ENCODE measurements around the gene COL16A1.

COL16A1 gene

DNA sequence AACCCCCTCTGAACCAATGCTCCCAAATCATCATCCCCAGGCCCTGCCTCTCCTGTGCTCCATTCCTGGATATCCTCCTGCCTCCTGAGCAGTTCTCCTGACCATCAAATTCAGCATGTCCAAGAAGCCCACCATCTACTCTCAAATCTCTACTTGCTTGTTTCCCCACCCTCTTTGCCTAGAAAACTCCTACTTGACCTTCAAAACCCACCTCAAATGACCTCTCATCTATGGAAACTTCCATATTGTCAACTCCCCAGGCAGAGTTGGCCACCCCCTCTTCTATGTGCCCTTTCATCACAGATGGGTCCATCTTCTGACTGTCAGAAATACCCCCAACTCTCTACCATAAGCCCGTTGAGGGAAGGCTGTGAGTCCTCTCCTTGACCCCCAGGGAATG, 43.5 kb upstream of the COL16A1 start:
- Histone ChIP-seq H3K9me3 (replicated peaks; ENCODE audit: insufficient read depth, low read length) (no peaks in the 10 kb centered on the region), H3K79me2 (ENCODE audit: low read length) (no peaks in the 10 kb centered on the region), H2AFZ (ENCODE audit: low read length) (no peak overlapping the region), H3F3A (ENCODE audit: insufficient read depth, low read length) (peaks cover 10% of the 10 kb centered on the region), H4K20me1 (ENCODE audit: insufficient read depth, low read length) (no peaks in the 10 kb centered on the region), H3K4me1 (ENCODE audit: low read length) (peaks cover 24% of the 10 kb centered on the region), H3K9ac (ENCODE audit: low read length) (no peak overlapping the region), H3K4me3 (ENCODE audit: low read length) (no peak overlapping the region), H3K36me3 (replicated peaks; ENCODE audit: insufficient read depth, low read length) (no peaks in the 10 kb centered on the region), H3K27ac (ENCODE audit: low read length) (no peak overlapping the region), H3K27me3 (replicated peaks; ENCODE audit: insufficient read depth, low read length) (no peaks in the 10 kb centered on the region), H3K9me2 (replicated peaks; ENCODE audit: insufficient read depth, low read length) (no peaks in the 10 kb centered on the region), H3K4me2 (ENCODE audit: low read depth, low read length) (no peak overlapping the region)
- no peak for DNase-seq
- TF ChIP-seq, protein P1, sequence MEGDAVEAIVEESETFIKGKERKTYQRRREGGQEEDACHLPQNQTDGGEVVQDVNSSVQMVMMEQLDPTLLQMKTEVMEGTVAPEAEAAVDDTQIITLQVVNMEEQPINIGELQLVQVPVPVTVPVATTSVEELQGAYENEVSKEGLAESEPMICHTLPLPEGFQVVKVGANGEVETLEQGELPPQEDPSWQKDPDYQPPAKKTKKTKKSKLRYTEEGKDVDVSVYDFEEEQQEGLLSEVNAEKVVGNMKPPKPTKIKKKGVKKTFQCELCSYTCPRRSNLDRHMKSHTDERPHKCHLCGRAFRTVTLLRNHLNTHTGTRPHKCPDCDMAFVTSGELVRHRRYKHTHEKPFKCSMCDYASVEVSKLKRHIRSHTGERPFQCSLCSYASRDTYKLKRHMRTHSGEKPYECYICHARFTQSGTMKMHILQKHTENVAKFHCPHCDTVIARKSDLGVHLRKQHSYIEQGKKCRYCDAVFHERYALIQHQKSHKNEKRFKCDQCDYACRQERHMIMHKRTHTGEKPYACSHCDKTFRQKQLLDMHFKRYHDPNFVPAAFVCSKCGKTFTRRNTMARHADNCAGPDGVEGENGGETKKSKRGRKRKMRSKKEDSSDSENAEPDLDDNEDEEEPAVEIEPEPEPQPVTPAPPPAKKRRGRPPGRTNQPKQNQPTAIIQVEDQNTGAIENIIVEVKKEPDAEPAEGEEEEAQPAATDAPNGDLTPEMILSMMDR (IDR thresholded peaks at IDR 0.05; ENCODE audit: low read length), result no peak
- TF ChIP-seq EZH2 (optimal IDR thresholded peaks at IDR 0.05; ENCODE audit: low read depth, low read length) (no peak), EZH2phosphoT487 (IDR thresholded peaks at IDR 0.05; ENCODE audit: low read length) (no peak)

DNA sequence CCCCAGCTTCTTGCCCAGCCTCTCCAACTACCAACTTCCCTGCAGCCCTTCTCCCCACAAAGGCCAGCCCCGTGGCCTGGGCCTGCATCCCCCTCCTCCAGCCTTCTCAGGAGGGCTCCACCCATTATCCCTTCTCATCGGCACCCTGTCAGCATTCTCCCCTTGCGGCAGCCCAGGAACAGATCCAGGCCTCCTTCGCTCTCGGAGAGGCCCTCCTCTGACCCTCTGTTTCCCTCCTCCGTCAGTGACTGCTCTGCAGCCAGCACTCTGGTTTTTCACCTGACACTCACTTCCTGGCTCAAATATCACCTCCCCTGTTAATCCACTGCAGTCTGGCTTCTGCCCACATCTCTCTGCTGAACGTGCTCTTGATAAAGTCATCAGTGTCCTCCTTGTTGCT, 42.9 kb upstream of the COL16A1 start:
- Histone ChIP-seq H3K79me2 (ENCODE audit: low read length) (no peaks in the 10 kb centered on the region), H3K4me1 (ENCODE audit: low read length) (peaks cover 24% of the 10 kb centered on the region), H3K9ac (ENCODE audit: low read length) (no peak overlapping the region), H3K27ac (ENCODE audit: low read length) (no peak overlapping the region), H4K20me1 (ENCODE audit: insufficient read depth, low read length) (no peaks in the 10 kb centered on the region), H3K9me2 (replicated peaks; ENCODE audit: insufficient read depth, low read length) (no peaks in the 10 kb centered on the region), H3K36me3 (replicated peaks; ENCODE audit: insufficient read depth, low read length) (no peaks in the 10 kb centered on the region), H2AFZ (ENCODE audit: low read length) (no peak overlapping the region), H3K4me3 (ENCODE audit: low read length) (no peak overlapping the region), H3K4me2 (ENCODE audit: low read depth, low read length) (no peak overlapping the region), H3F3A (ENCODE audit: insufficient read depth, low read length) (peaks cover 10% of the 10 kb centered on the region), H3K9me3 (replicated peaks; ENCODE audit: insufficient read depth, low read length) (no peaks in the 10 kb centered on the region), H3K27me3 (replicated peaks; ENCODE audit: insufficient read depth, low read length) (no peaks in the 10 kb centered on the region)
- no peak for DNase-seq
- no peak for TF ChIP-seq EZH2 (optimal IDR thresholded peaks at IDR 0.05; ENCODE audit: low read depth, low read length)
- no peak for TF ChIP-seq EZH2phosphoT487 (IDR thresholded peaks at IDR 0.05; ENCODE audit: low read length)
- TF ChIP-seq, protein P1 (IDR thresholded peaks at IDR 0.05; ENCODE audit: low read length), result no peak

DNA sequence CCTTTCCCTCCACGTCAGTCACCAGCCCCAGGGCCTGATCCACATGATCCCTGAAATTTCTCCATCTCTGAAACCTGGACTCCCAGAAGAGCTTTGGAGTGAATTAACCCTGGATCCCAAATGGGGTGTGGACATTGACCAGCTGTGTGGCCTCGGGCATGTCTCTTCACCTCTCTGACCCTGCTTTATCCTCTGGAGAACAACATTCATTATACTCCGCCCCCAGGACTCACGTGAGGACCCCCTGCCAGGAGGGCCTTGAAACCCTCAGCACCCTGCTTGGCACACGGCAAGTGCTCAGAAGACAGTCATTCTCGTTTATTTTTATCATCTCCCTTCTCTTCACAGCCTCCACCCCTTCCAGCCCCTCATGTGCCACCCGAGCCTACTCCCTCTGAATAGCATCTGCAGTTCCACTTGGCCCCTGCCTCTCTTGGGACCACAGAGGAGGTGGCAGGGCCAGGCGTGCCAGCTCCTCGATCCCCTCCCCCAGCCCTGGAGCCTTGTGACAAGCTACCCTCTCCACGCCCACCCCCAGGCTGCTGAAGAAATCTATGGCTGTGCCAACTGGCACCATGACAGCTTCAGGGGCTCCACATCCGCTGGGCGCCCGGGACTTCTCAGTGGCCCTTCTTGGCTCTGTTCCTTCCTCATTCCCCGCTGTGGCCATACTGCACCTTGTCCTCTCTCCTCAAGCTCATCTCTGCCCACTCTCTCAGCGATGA, 42.3 kb upstream of the COL16A1 start:
- H3K4me3 ChIP-seq (ENCODE audit: low read length), result no peak overlapping the region
- H3K79me2 ChIP-seq (ENCODE audit: low read length), result no peaks in the 10 kb centered on the region
- H3K9ac ChIP-seq (ENCODE audit: low read length), result no peak overlapping the region
- no peak for DNase-seq
- peak overlapping the region; percentile 51; the same call in 1 of the 2 replicates for H2AFZ ChIP-seq (ENCODE audit: low read length)
- TF ChIP-seq EZH2phosphoT487 (IDR thresholded peaks at IDR 0.05; ENCODE audit: low read length) (no peak), EZH2 (optimal IDR thresholded peaks at IDR 0.05; ENCODE audit: low read depth, low read length) (no peak)
- TF ChIP-seq, protein P1 (IDR thresholded peaks at IDR 0.05; ENCODE audit: low read length), result no peak
- H4K20me1 ChIP-seq (ENCODE audit: insufficient read depth, low read length), result no peaks in the 10 kb centered on the region
- peaks cover 10% of the 10 kb centered on the region for H3F3A ChIP-seq (ENCODE audit: insufficient read depth, low read length)
- no peaks in the 10 kb centered on the region for H3K9me2 ChIP-seq (replicated peaks; ENCODE audit: insufficient read depth, low read length)
- no peak overlapping the region; the same call in 1 of the 2 replicates for H3K4me2 ChIP-seq (ENCODE audit: low read depth, low read length)
- peaks cover 24% of the 10 kb centered on the region for H3K4me1 ChIP-seq (ENCODE audit: low read length)
- H3K9me3 ChIP-seq (replicated peaks; ENCODE audit: insufficient read depth, low read length), result no peaks in the 10 kb centered on the region
- H3K36me3 ChIP-seq (replicated peaks; ENCODE audit: insufficient read depth, low read length), result no peaks in the 10 kb centered on the region
- no peak overlapping the region for H3K27ac ChIP-seq (ENCODE audit: low read length)
- no peaks in the 10 kb centered on the region for H3K27me3 ChIP-seq (replicated peaks; ENCODE audit: insufficient read depth, low read length)

Measured in MM.1S (cell line).